H9 (cell line): ENCODE measurements around the gene DLX1. TPM values are rescaled to one million over a fixed set of nuclear protein-coding genes. Genes with fewer than 3 reads are reported as not detected.

Source experiments
- DNase-seq: peaks from one replicate; pipeline ENCODE4 v3.0.0-alpha.2; 2017
- H2AFZ ChIP-seq: one replicate; pipeline ENCODE4 v1.6.1; 2013; ENCODE audit warnings: mild to moderate bottlenecking, low read length, control low read depth, moderate library complexity
- H2AK5ac ChIP-seq: 2 replicates; pipeline ENCODE4 v1.6.1; 2013; ENCODE audit warnings: low read length, control low read depth, mixed read lengths; ENCODE audit not compliant: insufficient read length
- H2BK120ac ChIP-seq: one replicate; pipeline ENCODE4 v1.6.1; 2013; ENCODE audit warnings: low read depth, mild to moderate bottlenecking, low read length, control low read depth, inconsistent platforms; ENCODE audit not compliant: poor library complexity, severe bottlenecking
- H2BK12ac ChIP-seq: 2 replicates; pipeline ENCODE4 v1.6.1; 2013; ENCODE audit warnings: low read length, control low read depth, mixed read lengths, low read depth; ENCODE audit not compliant: insufficient read length
- H2BK15ac ChIP-seq: 2 replicates; pipeline ENCODE4 v1.6.1; 2013; ENCODE audit warnings: low read depth, low read length, control low read depth
- H2BK20ac ChIP-seq: one replicate; pipeline ENCODE4 v1.6.1; 2013; ENCODE audit warnings: low read depth, mild to moderate bottlenecking, low read length, control low read depth, inconsistent platforms; ENCODE audit not compliant: poor library complexity, severe bottlenecking
- H2BK5ac ChIP-seq: 2 replicates; pipeline ENCODE4 v1.6.1; 2013; ENCODE audit warnings: low read length, control low read depth, mixed read lengths; ENCODE audit not compliant: insufficient read length
- H3K14ac ChIP-seq: 2 replicates; pipeline ENCODE4 v1.6.1; 2013; ENCODE audit warnings: low read length, control low read depth; ENCODE audit not compliant: insufficient read depth
- H3K18ac ChIP-seq: 2 replicates; pipeline ENCODE4 v1.6.1; 2013; ENCODE audit warnings: low read depth, mild to moderate bottlenecking, mixed read lengths, low read length, control low read depth; ENCODE audit not compliant: insufficient read length
- H3K23ac ChIP-seq: 2 replicates; pipeline ENCODE4 v1.6.1; 2013; ENCODE audit warnings: low read length, control low read depth, mixed read lengths, low read depth; ENCODE audit not compliant: insufficient read length
- H3K23me2 ChIP-seq: 2 replicates; pipeline ENCODE4 v1.6.1; 2013; ENCODE audit warnings: low read depth, mild to moderate bottlenecking, mixed read lengths, low read length, control low read depth; ENCODE audit not compliant: insufficient read length, poor library complexity, severe bottlenecking
- H3K27ac ChIP-seq: 2 replicates; pipeline ENCODE4 v1.5.1; 2013; ENCODE audit warnings: low read length, control low read depth, mixed read lengths, low read depth; ENCODE audit not compliant: insufficient read length
- H3K27me3 ChIP-seq: 2 replicates; pipeline ENCODE4 v1.6.1; 2013; ENCODE audit warnings: low read length, control low read depth, inconsistent platforms; ENCODE audit not compliant: insufficient read depth
- H3K4ac ChIP-seq: 2 replicates; pipeline ENCODE4 v1.6.1; 2013; ENCODE audit warnings: low read depth, mild to moderate bottlenecking, control low read depth, inconsistent platforms, low read length, moderate library complexity
- H3K4me1 ChIP-seq: 2 replicates; pipeline ENCODE4 v1.6.1; 2013; ENCODE audit warnings: low read length, control low read depth, inconsistent platforms; ENCODE audit not compliant: insufficient read depth
- H3K4me2 ChIP-seq: 2 replicates; pipeline ENCODE4 v1.6.1; 2013; ENCODE audit warnings: low read length, control low read depth, mixed read lengths; ENCODE audit not compliant: insufficient read length, insufficient read depth
- H3K56ac ChIP-seq: 2 replicates; pipeline ENCODE4 v1.6.1; 2013; ENCODE audit warnings: low read depth, mild to moderate bottlenecking, mixed read lengths, low read length, control low read depth; ENCODE audit not compliant: insufficient read length
- H3K79me1 ChIP-seq: 2 replicates; pipeline ENCODE4 v1.6.1; 2013; ENCODE audit warnings: low read depth, mild to moderate bottlenecking, moderate library complexity, low read length, control low read depth, inconsistent platforms; ENCODE audit not compliant: insufficient read depth, poor library complexity, severe bottlenecking
- H3K79me2 ChIP-seq: 2 replicates; pipeline ENCODE4 v1.6.1; 2013; ENCODE audit warnings: low read length, control low read depth, inconsistent platforms; ENCODE audit not compliant: insufficient read depth
- H3K9ac ChIP-seq: 2 replicates; pipeline ENCODE4 v1.6.1; 2013; ENCODE audit warnings: low read length, control low read depth, mixed read lengths; ENCODE audit not compliant: insufficient read length; ENCODE audit errors: extremely low read depth
- H3K9me3 ChIP-seq: one replicate; pipeline ENCODE4 v1.6.1; 2013; ENCODE audit warnings: low read depth, low read length, inconsistent platforms; ENCODE audit not compliant: control insufficient read depth
- H3T11ph ChIP-seq: one replicate; pipeline ENCODE4 v1.6.1; 2013; ENCODE audit warnings: mild to moderate bottlenecking, low read length, control low read depth, inconsistent platforms
- H4K20me1 ChIP-seq: one replicate; pipeline ENCODE4 v1.6.1; 2013; ENCODE audit not compliant: control insufficient read depth, insufficient read length, insufficient read depth
- H4K5ac ChIP-seq: 2 replicates; pipeline ENCODE4 v1.6.1; 2013; ENCODE audit warnings: low read depth, mild to moderate bottlenecking, mixed read lengths, low read length, control low read depth; ENCODE audit not compliant: insufficient read length
- H4K8ac ChIP-seq: replicated peaks from 2 replicates; pipeline ENCODE4 v1.6.1; 2013; ENCODE audit warnings: low read length, control low read depth, mixed read lengths, low read depth; ENCODE audit not compliant: insufficient read length
- H4K91ac ChIP-seq: 2 replicates; pipeline ENCODE4 v1.6.1; 2013; ENCODE audit warnings: low read depth, mild to moderate bottlenecking, moderate library complexity, mixed read lengths, low read length, control low read depth; ENCODE audit not compliant: insufficient read length
- H3K27ac Mint-ChIP-seq, 3 experiments: 2 replicates in 2 of 3; 3 replicates in 1 of 3; pipeline ENCODE4 v1.8.0; 2020 to 2021; ENCODE audit warnings: mixed read lengths in 3 of 3, mild to moderate bottlenecking in 1 of 3, moderate library complexity in 1 of 3
- H3K27me3 Mint-ChIP-seq: 2 replicates; pipeline ENCODE4 v1.8.0; 2021; ENCODE audit warnings: low read depth, mild to moderate bottlenecking, moderate library complexity, mixed read lengths
- H3K36me3 Mint-ChIP-seq, 3 experiments: 2 replicates in 2 of 3; 3 replicates in 1 of 3; pipeline ENCODE4 v1.8.0; 2020 to 2021; ENCODE audit warnings: low read depth in 3 of 3, mixed read lengths in 3 of 3; ENCODE audit not compliant: insufficient read depth in 1 of 3
- H3K4me1 Mint-ChIP-seq, 2 experiments: 2 replicates each; pipeline ENCODE4 v1.8.0; 2020; ENCODE audit warnings: mixed read lengths in 2 of 2
- H3K4me3 Mint-ChIP-seq, 2 experiments: 2 replicates in 1 of 2; 3 replicates in 1 of 2; pipeline ENCODE4 v1.8.0; 2020 to 2021; ENCODE audit warnings: mild to moderate bottlenecking in 2 of 2, mixed read lengths in 2 of 2, moderate library complexity in 1 of 2
- H3K9me3 Mint-ChIP-seq, 2 experiments: 2 replicates in 1 of 2; 3 replicates in 1 of 2; pipeline ENCODE4 v1.8.0; 2020; ENCODE audit warnings: mild to moderate bottlenecking in 2 of 2, mixed read lengths in 2 of 2, moderate library complexity in 1 of 2
- CTCF ChIP-seq: fragments of 200-600 bp; sonication (generic); conservative IDR thresholded peaks from 3 replicates; pipeline ENCODE4 v1.8.0; 2021; ENCODE audit warnings: antibody characterized with exemption, mild to moderate bottlenecking
- WGBS: extraction: QIAGEN DNeasy Blood & Tissue Kit; methylation state at CpG from one replicate; pipeline ENCODE4 v1.1.7; 2013; ENCODE audit warnings: missing lambda C conversion rate, low lambda C conversion rate, mixed read lengths; ENCODE audit not compliant: insufficient read length; ENCODE audit errors: extremely low coverage; 5-methylcytosine and 5-hydroxymethylcytosine counted together
- total RNA-seq: library from RNA; stranded (reverse); gene quantifications from 2 replicates; pipeline ENCODE4 v1.2.1, GENCODE V29; 2021

The DLX1 gene
- total RNA-seq, 1 experiment from 2014 or later, result not detected

GRCh38 chr2:172062402-172063004 is 22.8 kb upstream of the DLX1 start:
- Histone ChIP-seq H3K18ac (no peak overlapping the region), H2BK5ac (no peak overlapping the region)

More at GRCh38 chr2:172062402-172063004, 22.8 kb upstream of the DLX1 start:
- no peak overlapping the region for H3K14ac ChIP-seq
- no peak overlapping the region for H4K5ac ChIP-seq
- H3K23ac ChIP-seq, result no peak overlapping the region
- no peak overlapping the region for H2BK12ac ChIP-seq
- no peak overlapping the region; a peak in 1 of 7 replicates for H3K27ac Mint-ChIP-seq
- H3K4me2 ChIP-seq, result no peak overlapping the region
- no peaks in the 10 kb centered on the region for H3K9me3 ChIP-seq
- H4K20me1 ChIP-seq, result no peaks in the 10 kb centered on the region
- H3K4me1 ChIP-seq, result no peaks in the 10 kb centered on the region
- no peaks in the 10 kb centered on the region for H3K23me2 ChIP-seq
- no CpG with 5 or more reads among the region's 1 CpG for WGBS
- H3K4me1 Mint-ChIP-seq, result 0 out of 4 replicates have a peak, but pooled peaks cover 0 to 2% of the 10 kb centered on the region in 2 experiments
- H3K36me3 Mint-ChIP-seq, result no peaks in the 10 kb centered on the region
- H3K27me3 Mint-ChIP-seq, result no peaks in the 10 kb centered on the region
- H3K79me1 ChIP-seq, result no peaks in the 10 kb centered on the region
- no peak for TF ChIP-seq CTCF
- no peak overlapping the region for H2AFZ ChIP-seq
- H2AK5ac ChIP-seq, result no peak overlapping the region
- no peak overlapping the region for H3T11ph ChIP-seq
- H3K4ac ChIP-seq, result no peak overlapping the region
- H3K4me3 Mint-ChIP-seq, result no peak overlapping the region
- no peaks in the 10 kb centered on the region for H3K79me2 ChIP-seq
- no peaks in the 10 kb centered on the region for H3K27me3 ChIP-seq
- H3K9me3 Mint-ChIP-seq, result no peaks in the 10 kb centered on the region
- no peak overlapping the region for H4K8ac ChIP-seq
- H2BK15ac ChIP-seq, result no peak overlapping the region
- H4K91ac ChIP-seq, result no peak overlapping the region
- no peak overlapping the region for H2BK120ac ChIP-seq
- H3K27ac ChIP-seq, result no peak overlapping the region
- DNase-seq, result no peak
- H3K56ac ChIP-seq, result no peak overlapping the region
- H3K9ac ChIP-seq, result no peak overlapping the region
- no peak overlapping the region for H2BK20ac ChIP-seq
